Keratinocyte (primary cell): ENCODE results near the gene PRAMEF6. TPM values are rescaled to one million over a fixed set of nuclear protein-coding genes. Genes with fewer than 3 reads are reported as not detected.
"Not testable (repeated sequence)": the region's sequence is repeated elsewhere in the genome, so short reads cannot be mapped to it uniquely, and the experiment has no call there.

Experiments
- DNase-seq: peaks from one replicate; pipeline ENCODE4 v3.0.0-alpha.2; 2011; ENCODE audit warnings: low read depth, missing footprints, low spot score
- FAIRE-seq: peaks from 2 replicates; lab custom pipeline; 2011; peaks lifted over from hg19 to GRCh38; lab: Jason Lieb, UNC
- H2AFZ ChIP-seq: 2 replicates; pipeline ENCODE4 v1.6.0; 2012; ENCODE audit warnings: low read length, control low read depth, inconsistent platforms; ENCODE audit not compliant: control insufficient read depth
- H3K27ac ChIP-seq: 2 replicates; pipeline ENCODE4 v1.5.1; 2011; ENCODE audit warnings: low read length; ENCODE audit not compliant: control insufficient read depth, insufficient read depth
- H3K27me3 ChIP-seq: 3 replicates; pipeline ENCODE4 v1.6.0; 2011; ENCODE audit warnings: low read length; ENCODE audit not compliant: control insufficient read depth, insufficient read depth; ENCODE audit errors: extremely low read depth
- H3K36me3 ChIP-seq, 2 experiments: 2 replicates in 1 of 2; 3 replicates in 1 of 2; pipeline ENCODE4 v1.5.1; 2011; ENCODE audit warnings: low read length in 2 of 2, mild to moderate bottlenecking in 1 of 2; ENCODE audit not compliant: control insufficient read depth in 2 of 2, insufficient read depth in 2 of 2; ENCODE audit errors: extremely low read depth in 1 of 2
- H3K4me1 ChIP-seq: 3 replicates; pipeline ENCODE4 v1.5.1; 2011; ENCODE audit warnings: low read length; ENCODE audit not compliant: control insufficient read depth, insufficient read depth; ENCODE audit errors: extremely low read depth
- H3K4me2 ChIP-seq: 3 replicates; pipeline ENCODE4 v1.6.0; 2011; ENCODE audit warnings: low read depth, low read length; ENCODE audit not compliant: control insufficient read depth, insufficient read depth; ENCODE audit errors: extremely low read depth
- H3K4me3 ChIP-seq, 3 experiments: fragments of 200-600 bp in 1 of 3; sonication (generic) in 1 of 3; 2 replicates in 2 of 3; 3 replicates in 1 of 3; pipeline ENCODE4 v1.5.1; 2011 to 2016; ENCODE audit warnings: low read length in 3 of 3, mild to moderate bottlenecking in 3 of 3, control low read depth in 2 of 3, inconsistent platforms in 1 of 3, low read depth in 1 of 3, mixed read lengths in 1 of 3, mixed run types in 1 of 3, moderate library complexity in 1 of 3; ENCODE audit not compliant: control insufficient read depth in 2 of 3, insufficient read depth in 2 of 3; ENCODE audit errors: extremely low read depth in 1 of 3
- H3K79me2 ChIP-seq: 2 replicates; pipeline ENCODE4 v1.6.0; 2012; ENCODE audit warnings: low read length; ENCODE audit not compliant: control insufficient read depth, insufficient read depth
- H3K9ac ChIP-seq: 3 replicates; pipeline ENCODE4 v1.6.0; 2011; ENCODE audit warnings: low read length; ENCODE audit not compliant: control insufficient read depth, insufficient read depth; ENCODE audit errors: extremely low read depth
- H3K9me1 ChIP-seq: 3 replicates; pipeline ENCODE4 v1.6.0; 2011; ENCODE audit warnings: low read length; ENCODE audit not compliant: control insufficient read depth, insufficient read depth; ENCODE audit errors: extremely low read depth
- H3K9me3 ChIP-seq: 2 replicates; pipeline ENCODE4 v1.5.1; 2012; ENCODE audit warnings: low read depth, low read length; ENCODE audit not compliant: control insufficient read depth
- H4K20me1 ChIP-seq: 3 replicates; pipeline ENCODE4 v1.6.0; 2011; ENCODE audit warnings: low read length; ENCODE audit not compliant: control insufficient read depth, insufficient read depth; ENCODE audit errors: extremely low read depth
- dilution Hi-C: fragments of 300-500 bp; cut with MboI; formaldehyde crosslinking; loops from one replicate; pipeline ENCODE4 v1.7.0; 2020; ENCODE audit warnings: low sequenced_read_pairs; ENCODE audit not compliant: extremely low pct_ligation_motif_present
- polyA minus RNA-seq, 3 experiments: library from RNA; depleted of rRNA, polyadenylated mRNA; stranded (reverse); fragments of >200 nt; gene quantifications; 1 replicate in 1 of 3; 2 replicates in 1 of 3; 3 replicates in 1 of 3; pipeline ENCODE4 v1.2.3, GENCODE V29; 2011
- polyA plus RNA-seq, 5 experiments: library from polyadenylated mRNA; depleted of rRNA in 3 of 5; stranded (reverse) in 3 of 5; stranded (forward) in 1 of 5; unstranded in 1 of 5; fragments of >200 nt; gene quantifications; 1 replicate in 1 of 5; 2 replicates in 3 of 5; 3 replicates in 1 of 5; pipeline versions ENCODE4 v1.2.1 to v1.2.3, GENCODE V29; 2011 to 2012; ENCODE audit warnings: missing spikeins in 2 of 5, low read depth in 1 of 5, low replicate concordance in 1 of 5

The PRAMEF6 gene
- polyA plus RNA-seq, result not detected in 3 replicates
- polyA plus RNA-seq (2011; ENCODE audit: low read depth), result not detected
- polyA plus RNA-seq (2011; cell fraction: cytosol; rRNA removed), result not detected in 2 replicates
- polyA plus RNA-seq (2011; cell fraction: nucleus; rRNA removed), result not detected in 2 replicates
- not detected in 2 replicates for polyA plus RNA-seq (2012; ENCODE audit: low replicate concordance)
- polyA minus RNA-seq, result not detected in 3 replicates
- not detected for polyA minus RNA-seq (2011; cell fraction: cytosol; rRNA and poly(A)+ RNA removed)
- polyA minus RNA-seq (2011; cell fraction: nucleus; rRNA and poly(A)+ RNA removed), result not detected in 2 replicates

DNA sequence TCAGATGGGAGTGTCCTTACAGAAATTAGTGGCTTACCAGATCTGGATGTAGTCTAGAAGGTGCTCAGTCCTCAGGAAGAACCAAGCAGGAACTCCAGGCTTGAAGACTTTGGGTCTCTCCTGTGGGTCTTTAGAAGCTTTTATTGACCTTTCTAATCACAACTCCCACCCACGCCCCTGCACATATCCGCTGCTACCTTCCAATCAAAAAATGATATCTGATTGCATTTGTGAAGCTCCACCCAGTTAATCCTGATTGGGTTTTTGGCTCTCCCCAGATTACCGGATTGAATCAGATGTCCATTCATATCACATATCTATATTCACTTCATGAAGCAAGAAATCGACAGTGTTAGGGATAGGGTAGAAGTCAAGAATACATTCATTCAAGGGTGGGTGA is at the start of gene PRAMEF6:
Gene PRAMEF6, minus strand, starts transcription at position 101 of the 400 bp plus-strand sequence. CDS start 5,062 bp downstream, outside the sequence.
- H3K4me2 ChIP-seq, H3K4me3 ChIP-seq, H4K20me1 ChIP-seq, H3K4me1 ChIP-seq, H3K9me1 ChIP-seq, H3K9me3 ChIP-seq, H3K27ac ChIP-seq, H3K27me3 ChIP-seq, dilution Hi-C loops, H3K79me2 ChIP-seq, DNase-seq, FAIRE-seq, H3K9ac ChIP-seq, H2AFZ ChIP-seq, H3K36me3 ChIP-seq: not testable (repeated sequence)

DNA sequence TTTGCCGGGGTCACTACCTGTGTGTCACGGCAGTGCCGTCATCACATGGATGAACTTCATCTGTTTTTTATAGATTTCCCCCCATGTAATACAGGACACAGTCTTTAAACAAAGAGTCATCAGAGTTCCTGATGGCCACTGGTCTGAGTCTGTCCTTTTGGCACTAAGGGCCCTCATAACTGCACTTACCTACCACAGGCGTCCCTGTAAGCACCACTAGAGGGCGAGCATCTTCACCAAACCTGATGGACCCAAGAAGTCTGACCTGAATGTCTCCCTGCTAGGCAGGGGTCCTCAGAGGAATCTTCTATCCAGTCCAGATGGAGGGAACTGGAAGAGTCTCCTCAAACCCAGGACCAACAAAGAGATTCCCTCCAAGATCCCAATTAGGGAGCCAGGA is 23.0 kb downstream of the PRAMEF6 start:
- H3K36me3 ChIP-seq, H3K4me2 ChIP-seq, H3K79me2 ChIP-seq, DNase-seq, H4K20me1 ChIP-seq, H3K4me3 ChIP-seq, dilution Hi-C loops, H2AFZ ChIP-seq, H3K9me1 ChIP-seq, H3K27me3 ChIP-seq, FAIRE-seq, H3K4me1 ChIP-seq, H3K9me3 ChIP-seq, H3K27ac ChIP-seq, H3K9ac ChIP-seq: not testable (repeated sequence)

DNA sequence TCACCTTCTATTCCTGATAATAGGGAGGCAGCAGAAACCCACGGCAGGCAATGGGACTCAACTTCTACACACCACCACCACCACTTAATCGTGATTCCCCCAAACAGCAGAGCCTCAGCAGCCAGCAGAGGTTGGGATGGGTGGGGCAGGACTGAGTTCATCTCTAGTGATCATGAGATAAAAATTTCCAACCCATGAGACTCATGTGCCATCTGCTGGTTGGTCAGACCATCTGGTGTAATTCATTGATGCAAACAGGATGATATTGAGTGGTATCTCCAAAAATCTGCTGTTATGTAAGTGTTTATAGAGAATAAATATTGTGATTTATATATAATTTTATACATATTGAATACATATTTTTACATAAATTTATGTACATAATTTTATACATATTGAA is 25.6 kb downstream of the PRAMEF6 start:
- FAIRE-seq, H3K9me1 ChIP-seq, H3K4me1 ChIP-seq, dilution Hi-C loops, DNase-seq, H3K4me3 ChIP-seq, H2AFZ ChIP-seq, H3K9ac ChIP-seq, H3K27me3 ChIP-seq, H3K4me2 ChIP-seq, H3K9me3 ChIP-seq, H3K79me2 ChIP-seq, H3K36me3 ChIP-seq, H3K27ac ChIP-seq, H4K20me1 ChIP-seq: not testable (repeated sequence)

DNA sequence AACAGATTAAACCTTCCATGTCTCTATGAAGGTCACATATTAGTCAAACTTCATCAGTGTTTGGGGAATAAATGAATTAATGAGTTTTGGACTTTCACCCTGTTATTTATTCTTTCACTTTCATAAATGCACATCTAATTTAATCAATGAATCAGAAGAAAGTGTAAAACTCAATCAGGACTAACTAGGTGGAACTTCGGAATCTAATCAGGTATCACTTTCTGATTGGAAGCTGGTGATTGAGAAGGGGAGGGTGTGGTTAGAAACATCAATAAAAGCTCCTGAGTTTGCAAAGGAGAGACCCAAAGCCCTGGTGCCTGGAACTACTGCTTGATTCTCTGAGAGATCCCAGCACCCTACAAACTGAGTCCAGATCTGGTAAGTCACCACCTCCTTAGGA is 31.1 kb downstream of the PRAMEF6 start, which contains the start of gene PRAMEF7:
Gene PRAMEF7, plus strand, starts transcription at position 301 of the 400 bp plus-strand sequence. CDS start 1,083 bp downstream, outside the sequence.
- H3K4me2 ChIP-seq, DNase-seq, H3K27me3 ChIP-seq, H3K9me3 ChIP-seq, dilution Hi-C loops, H4K20me1 ChIP-seq, FAIRE-seq, H3K9me1 ChIP-seq, H3K4me3 ChIP-seq, H2AFZ ChIP-seq, H3K9ac ChIP-seq, H3K36me3 ChIP-seq, H3K27ac ChIP-seq, H3K4me1 ChIP-seq, H3K79me2 ChIP-seq: not testable (repeated sequence)
